ENCODE measurements around the gene PCARE.
"Not testable (repeated sequence)": the region's sequence is repeated elsewhere in the genome, so short reads cannot be mapped to it uniquely, and the experiment has no call there.

Gene PCARE

GRCh38 chr2:29100564-29100963 lies 26.2 kb upstream of the PCARE start:
- Histone ChIP-seq H2AFZ (ENCODE audit: low read length) (no peak overlapping the region), H3K4me2 (ENCODE audit: low read depth, low read length, poor library complexity, severe bottlenecking) (no peak overlapping the region), H3K9me3 (ENCODE audit: insufficient read depth, low read depth, low read length) (no peaks in the 10 kb centered on the region), H3K9ac (ENCODE audit: low read depth, low read length, poor library complexity, severe bottlenecking) (no peak overlapping the region), H3K27me3 (ENCODE audit: insufficient read depth, low read length, poor library complexity, severe bottlenecking) (no peaks in the 10 kb centered on the region), H3K4me3 (ENCODE audit: low read length, poor library complexity, severe bottlenecking) (no peak overlapping the region), H3K9me2 (replicated peaks; ENCODE audit: low read depth, low read length) (no peaks in the 10 kb centered on the region), H3K4me1 (ENCODE audit: insufficient read depth, low read length, poor library complexity, severe bottlenecking) (no peaks in the 10 kb centered on the region), H4K20me1 (ENCODE audit: insufficient read depth, low read length, poor library complexity, severe bottlenecking) (no peaks in the 10 kb centered on the region), H3K79me2 (ENCODE audit: insufficient read depth, low read length) (no peaks in the 10 kb centered on the region), H3F3A (ENCODE audit: low read depth) (no peaks in the 10 kb centered on the region), H3K36me3 (ENCODE audit: insufficient read depth, low read length) (no peaks in the 10 kb centered on the region)
- TF ChIP-seq, protein P1, sequence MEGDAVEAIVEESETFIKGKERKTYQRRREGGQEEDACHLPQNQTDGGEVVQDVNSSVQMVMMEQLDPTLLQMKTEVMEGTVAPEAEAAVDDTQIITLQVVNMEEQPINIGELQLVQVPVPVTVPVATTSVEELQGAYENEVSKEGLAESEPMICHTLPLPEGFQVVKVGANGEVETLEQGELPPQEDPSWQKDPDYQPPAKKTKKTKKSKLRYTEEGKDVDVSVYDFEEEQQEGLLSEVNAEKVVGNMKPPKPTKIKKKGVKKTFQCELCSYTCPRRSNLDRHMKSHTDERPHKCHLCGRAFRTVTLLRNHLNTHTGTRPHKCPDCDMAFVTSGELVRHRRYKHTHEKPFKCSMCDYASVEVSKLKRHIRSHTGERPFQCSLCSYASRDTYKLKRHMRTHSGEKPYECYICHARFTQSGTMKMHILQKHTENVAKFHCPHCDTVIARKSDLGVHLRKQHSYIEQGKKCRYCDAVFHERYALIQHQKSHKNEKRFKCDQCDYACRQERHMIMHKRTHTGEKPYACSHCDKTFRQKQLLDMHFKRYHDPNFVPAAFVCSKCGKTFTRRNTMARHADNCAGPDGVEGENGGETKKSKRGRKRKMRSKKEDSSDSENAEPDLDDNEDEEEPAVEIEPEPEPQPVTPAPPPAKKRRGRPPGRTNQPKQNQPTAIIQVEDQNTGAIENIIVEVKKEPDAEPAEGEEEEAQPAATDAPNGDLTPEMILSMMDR (conservative IDR thresholded peaks at IDR 0.05; ENCODE audit: low read length) = no peak
- no peak for TF ChIP-seq EZH2phosphoT487 (IDR thresholded peaks at IDR 0.05; ENCODE audit: borderline replicate concordance)

DNA sequence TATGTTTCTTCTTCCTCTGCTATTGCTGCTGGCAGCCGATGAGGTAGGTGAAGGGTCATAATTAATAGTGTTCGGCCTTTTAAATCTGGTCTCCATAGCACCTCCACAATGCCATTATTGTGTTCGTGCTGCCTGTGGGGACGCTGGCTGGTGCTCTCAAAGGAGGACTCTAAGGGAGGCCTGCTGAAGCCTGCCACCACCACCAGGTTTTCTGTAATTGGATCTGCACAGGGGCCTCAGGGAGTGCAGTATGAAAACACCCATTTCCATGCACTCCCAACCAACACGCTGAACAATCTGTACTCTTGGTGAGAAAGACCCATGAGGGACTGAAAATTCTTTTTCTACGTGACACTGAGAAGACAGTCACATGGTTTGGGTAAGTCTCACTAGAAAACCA lies 23.2 kb upstream of the PCARE start:
- H3K9me3 ChIP-seq (ENCODE audit: insufficient read depth, low read depth, low read length) = no peaks in the 10 kb centered on the region
- no peak overlapping the region for H3K4me2 ChIP-seq (ENCODE audit: low read depth, low read length, poor library complexity, severe bottlenecking)
- no peaks in the 10 kb centered on the region for H3K36me3 ChIP-seq (ENCODE audit: insufficient read depth, low read length)
- no peaks in the 10 kb centered on the region for H4K20me1 ChIP-seq (ENCODE audit: insufficient read depth, low read length, poor library complexity, severe bottlenecking)
- no peaks in the 10 kb centered on the region for H3K27me3 ChIP-seq (ENCODE audit: insufficient read depth, low read length, poor library complexity, severe bottlenecking)
- H3K9ac ChIP-seq (ENCODE audit: low read depth, low read length, poor library complexity, severe bottlenecking) = no peak overlapping the region
- H3K79me2 ChIP-seq (ENCODE audit: insufficient read depth, low read length) = no peaks in the 10 kb centered on the region
- TF ChIP-seq, protein P1 (conservative IDR thresholded peaks at IDR 0.05; ENCODE audit: low read length) = no peak
- no peak for TF ChIP-seq EZH2phosphoT487 (IDR thresholded peaks at IDR 0.05; ENCODE audit: borderline replicate concordance)
- H3K4me1 ChIP-seq (ENCODE audit: insufficient read depth, low read length, poor library complexity, severe bottlenecking) = no peaks in the 10 kb centered on the region
- no peaks in the 10 kb centered on the region for H3K9me2 ChIP-seq (replicated peaks; ENCODE audit: low read depth, low read length)
- H3F3A ChIP-seq (ENCODE audit: low read depth) = no peaks in the 10 kb centered on the region
- no peak overlapping the region for H2AFZ ChIP-seq (ENCODE audit: low read length)
- H3K4me3 ChIP-seq (ENCODE audit: low read length, poor library complexity, severe bottlenecking) = no peak overlapping the region

- no peak overlapping the region for H3K4me2 ChIP-seq (ENCODE audit: low read depth, low read length, poor library complexity, severe bottlenecking)
- H3K9me2 ChIP-seq (replicated peaks; ENCODE audit: low read depth, low read length) = no peaks in the 10 kb centered on the region
- H4K20me1 ChIP-seq (ENCODE audit: insufficient read depth, low read length, poor library complexity, severe bottlenecking) = no peaks in the 10 kb centered on the region
- no peak overlapping the region for H3K4me3 ChIP-seq (ENCODE audit: low read length, poor library complexity, severe bottlenecking)
- no peak overlapping the region for H2AFZ ChIP-seq (ENCODE audit: low read length)
- no peak overlapping the region for H3K9ac ChIP-seq (ENCODE audit: low read depth, low read length, poor library complexity, severe bottlenecking)
- no peaks in the 10 kb centered on the region for H3F3A ChIP-seq (ENCODE audit: low read depth)
- no peaks in the 10 kb centered on the region for H3K79me2 ChIP-seq (ENCODE audit: insufficient read depth, low read length)
- H3K36me3 ChIP-seq (ENCODE audit: insufficient read depth, low read length) = no peaks in the 10 kb centered on the region
- no peak for TF ChIP-seq EZH2phosphoT487 (IDR thresholded peaks at IDR 0.05; ENCODE audit: borderline replicate concordance)
- TF ChIP-seq, protein P1 (conservative IDR thresholded peaks at IDR 0.05; ENCODE audit: low read length) = no peak
- H3K4me1 ChIP-seq (ENCODE audit: insufficient read depth, low read length, poor library complexity, severe bottlenecking) = no peaks in the 10 kb centered on the region
- H3K27me3 ChIP-seq (ENCODE audit: insufficient read depth, low read length, poor library complexity, severe bottlenecking) = no peaks in the 10 kb centered on the region
- no peaks in the 10 kb centered on the region for H3K9me3 ChIP-seq (ENCODE audit: insufficient read depth, low read depth, low read length)
Measured at GRCh38 chr2:29096969-29097368, 22.6 kb upstream of the PCARE start.

DNA sequence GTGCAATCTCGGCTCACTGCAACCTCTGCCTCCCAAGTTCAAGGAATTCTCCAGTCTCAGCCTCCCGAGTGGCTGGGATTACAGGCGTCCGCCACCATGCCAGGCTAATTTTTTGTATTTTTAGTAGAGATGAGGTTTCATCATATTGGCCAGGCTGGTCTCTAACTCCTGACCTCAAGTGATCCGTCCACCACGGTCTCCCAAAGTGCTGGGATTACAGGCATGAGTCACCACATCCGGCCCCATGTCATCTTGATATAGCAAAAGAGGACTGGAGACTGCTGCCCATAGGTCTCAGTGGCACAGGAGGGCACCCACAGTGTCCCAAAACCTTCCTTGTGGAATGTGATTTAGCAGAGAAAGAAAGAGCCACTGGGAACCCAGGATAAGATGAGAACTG lies 16.0 kb upstream of the PCARE start:
- not testable (repeated sequence) for H3K9ac ChIP-seq (ENCODE audit: low read depth, low read length, poor library complexity, severe bottlenecking); H4K20me1 ChIP-seq (ENCODE audit: insufficient read depth, low read length, poor library complexity, severe bottlenecking); H3F3A ChIP-seq (ENCODE audit: low read depth); H3K27me3 ChIP-seq (ENCODE audit: insufficient read depth, low read length, poor library complexity, severe bottlenecking); H3K79me2 ChIP-seq (ENCODE audit: insufficient read depth, low read length); H3K4me1 ChIP-seq (ENCODE audit: insufficient read depth, low read length, poor library complexity, severe bottlenecking); H3K4me3 ChIP-seq (ENCODE audit: low read length, poor library complexity, severe bottlenecking); H3K36me3 ChIP-seq (ENCODE audit: insufficient read depth, low read length); H2AFZ ChIP-seq (ENCODE audit: low read length); H3K9me2 ChIP-seq (replicated peaks; ENCODE audit: low read depth, low read length); H3K4me2 ChIP-seq (ENCODE audit: low read depth, low read length, poor library complexity, severe bottlenecking); H3K9me3 ChIP-seq (ENCODE audit: insufficient read depth, low read depth, low read length)

All from Loucy (cell line).